Measurements from ENCODE around the gene ZNF217.

DNA sequence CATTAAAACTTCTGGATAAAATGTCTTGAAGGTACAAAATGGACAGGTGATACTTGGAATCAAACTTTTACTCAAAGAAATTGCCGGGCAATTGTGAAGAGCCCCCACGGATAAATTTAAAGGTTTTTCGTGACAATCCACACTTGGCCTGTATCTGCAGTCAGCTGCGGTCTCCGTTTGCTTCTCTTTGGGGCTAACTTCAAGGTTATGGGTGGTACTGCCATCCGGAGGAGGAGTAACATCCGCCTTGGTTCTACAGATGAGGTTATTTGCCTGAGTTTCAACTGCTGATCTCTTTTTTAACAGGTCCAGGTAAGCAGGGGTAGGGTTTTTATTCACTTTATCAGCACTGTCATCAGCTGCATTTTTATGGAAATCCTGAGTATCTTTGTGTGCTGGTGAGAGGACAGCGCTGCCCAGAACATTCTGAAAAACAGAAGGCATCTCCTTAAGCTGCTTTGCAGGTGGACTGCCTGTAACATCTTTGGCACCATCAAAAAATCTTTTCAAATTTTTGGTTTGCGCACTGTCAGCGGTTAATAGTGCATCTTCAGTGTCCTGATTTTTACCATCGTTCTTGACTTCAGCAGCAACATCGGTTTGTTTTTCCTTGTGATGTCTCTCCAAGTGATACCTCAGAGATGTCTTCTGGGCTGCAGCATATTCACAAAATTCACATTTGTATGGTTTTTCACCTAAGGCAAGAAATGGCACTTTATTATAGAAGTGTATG, 16.9 kb downstream of the ZNF217 start:
- TF ChIP-seq, protein P1, sequence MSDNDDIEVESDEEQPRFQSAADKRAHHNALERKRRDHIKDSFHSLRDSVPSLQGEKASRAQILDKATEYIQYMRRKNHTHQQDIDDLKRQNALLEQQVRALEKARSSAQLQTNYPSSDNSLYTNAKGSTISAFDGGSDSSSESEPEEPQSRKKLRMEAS (IDR thresholded peaks at IDR 0.05) = no peak
- TF ChIP-seq, protein P2, sequence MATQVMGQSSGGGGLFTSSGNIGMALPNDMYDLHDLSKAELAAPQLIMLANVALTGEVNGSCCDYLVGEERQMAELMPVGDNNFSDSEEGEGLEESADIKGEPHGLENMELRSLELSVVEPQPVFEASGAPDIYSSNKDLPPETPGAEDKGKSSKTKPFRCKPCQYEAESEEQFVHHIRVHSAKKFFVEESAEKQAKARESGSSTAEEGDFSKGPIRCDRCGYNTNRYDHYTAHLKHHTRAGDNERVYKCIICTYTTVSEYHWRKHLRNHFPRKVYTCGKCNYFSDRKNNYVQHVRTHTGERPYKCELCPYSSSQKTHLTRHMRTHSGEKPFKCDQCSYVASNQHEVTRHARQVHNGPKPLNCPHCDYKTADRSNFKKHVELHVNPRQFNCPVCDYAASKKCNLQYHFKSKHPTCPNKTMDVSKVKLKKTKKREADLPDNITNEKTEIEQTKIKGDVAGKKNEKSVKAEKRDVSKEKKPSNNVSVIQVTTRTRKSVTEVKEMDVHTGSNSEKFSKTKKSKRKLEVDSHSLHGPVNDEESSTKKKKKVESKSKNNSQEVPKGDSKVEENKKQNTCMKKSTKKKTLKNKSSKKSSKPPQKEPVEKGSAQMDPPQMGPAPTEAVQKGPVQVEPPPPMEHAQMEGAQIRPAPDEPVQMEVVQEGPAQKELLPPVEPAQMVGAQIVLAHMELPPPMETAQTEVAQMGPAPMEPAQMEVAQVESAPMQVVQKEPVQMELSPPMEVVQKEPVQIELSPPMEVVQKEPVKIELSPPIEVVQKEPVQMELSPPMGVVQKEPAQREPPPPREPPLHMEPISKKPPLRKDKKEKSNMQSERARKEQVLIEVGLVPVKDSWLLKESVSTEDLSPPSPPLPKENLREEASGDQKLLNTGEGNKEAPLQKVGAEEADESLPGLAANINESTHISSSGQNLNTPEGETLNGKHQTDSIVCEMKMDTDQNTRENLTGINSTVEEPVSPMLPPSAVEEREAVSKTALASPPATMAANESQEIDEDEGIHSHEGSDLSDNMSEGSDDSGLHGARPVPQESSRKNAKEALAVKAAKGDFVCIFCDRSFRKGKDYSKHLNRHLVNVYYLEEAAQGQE (IDR thresholded peaks at IDR 0.05; ENCODE audit: low read depth) = no peak

Data from Ishikawa (cell line).